Peyer's patch (tissue), 4 donors: Measurements from ENCODE around the gene PIGT.

ENCODE experiments used
- POLR2A ChIP-seq, 2 donors: fragments of 450-650 bp; IDR thresholded peaks; one replicate each; pipeline ENCODE4 v1.5.1; 2017; ENCODE audit warnings: antibody characterized with exemption in 2 of 2, mild to moderate bottlenecking in 2 of 2, moderate library complexity in 2 of 2
- TF ChIP-seq, protein P1 (sequence below), 6 experiments: fragments of 450-650 bp in 4 of 6; fragments of 200-600 bp in 2 of 6; sonication (generic) in 1 of 6; IDR thresholded peaks; one replicate each; pipeline ENCODE4 v1.5.1; 2017 to 2019; ENCODE audit warnings: antibody characterized with exemption in 6 of 6, mild to moderate bottlenecking in 3 of 6, moderate library complexity in 1 of 6

DNA sequence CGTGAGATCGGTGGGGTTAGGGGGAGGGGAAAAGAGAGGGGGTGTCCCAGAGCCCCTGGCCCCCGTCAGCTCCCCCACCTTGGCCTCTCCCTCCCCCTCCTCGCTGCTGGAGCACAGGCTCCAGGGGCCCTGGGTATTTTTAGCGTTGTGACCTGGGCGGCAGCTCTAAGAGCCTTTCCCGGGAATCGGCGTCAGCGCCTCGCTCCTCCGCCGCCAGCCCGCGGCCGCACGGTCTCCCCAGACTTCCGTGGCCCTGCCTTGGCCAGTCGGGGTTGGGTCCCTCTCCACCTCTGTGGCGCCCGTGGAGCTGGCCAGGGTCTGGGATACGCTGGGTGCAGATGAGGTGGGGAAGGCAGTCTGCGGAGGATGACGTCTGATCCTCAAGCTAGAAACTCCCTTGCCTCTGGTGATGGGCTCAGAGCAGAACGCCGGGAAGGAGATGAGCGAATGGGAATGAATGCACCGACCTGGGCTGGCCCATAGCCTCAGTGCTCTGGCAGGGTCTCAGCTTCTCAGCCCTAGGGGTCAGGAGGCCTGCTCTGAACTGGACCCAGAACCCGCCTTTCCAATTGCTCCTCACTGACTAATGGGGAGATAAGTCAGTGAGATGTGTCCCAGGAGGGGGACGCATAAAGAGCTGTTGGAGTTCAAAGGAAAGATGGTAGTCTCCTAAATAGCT is 8.7 kb upstream of the PIGT start:
- peak; percentile 17 to 45 for TF ChIP-seq POLR2A (IDR thresholded peaks at IDR 0.05)
- TF ChIP-seq, protein P1, sequence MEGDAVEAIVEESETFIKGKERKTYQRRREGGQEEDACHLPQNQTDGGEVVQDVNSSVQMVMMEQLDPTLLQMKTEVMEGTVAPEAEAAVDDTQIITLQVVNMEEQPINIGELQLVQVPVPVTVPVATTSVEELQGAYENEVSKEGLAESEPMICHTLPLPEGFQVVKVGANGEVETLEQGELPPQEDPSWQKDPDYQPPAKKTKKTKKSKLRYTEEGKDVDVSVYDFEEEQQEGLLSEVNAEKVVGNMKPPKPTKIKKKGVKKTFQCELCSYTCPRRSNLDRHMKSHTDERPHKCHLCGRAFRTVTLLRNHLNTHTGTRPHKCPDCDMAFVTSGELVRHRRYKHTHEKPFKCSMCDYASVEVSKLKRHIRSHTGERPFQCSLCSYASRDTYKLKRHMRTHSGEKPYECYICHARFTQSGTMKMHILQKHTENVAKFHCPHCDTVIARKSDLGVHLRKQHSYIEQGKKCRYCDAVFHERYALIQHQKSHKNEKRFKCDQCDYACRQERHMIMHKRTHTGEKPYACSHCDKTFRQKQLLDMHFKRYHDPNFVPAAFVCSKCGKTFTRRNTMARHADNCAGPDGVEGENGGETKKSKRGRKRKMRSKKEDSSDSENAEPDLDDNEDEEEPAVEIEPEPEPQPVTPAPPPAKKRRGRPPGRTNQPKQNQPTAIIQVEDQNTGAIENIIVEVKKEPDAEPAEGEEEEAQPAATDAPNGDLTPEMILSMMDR (IDR thresholded peaks at IDR 0.05), result no peak
